Keratinocyte (primary cell): ENCODE measurements around the gene FRYL.

Source experiments
- CTCF ChIP-seq, 3 experiments: IDR thresholded peaks in 1 of 3; conservative IDR thresholded peaks in 1 of 3; optimal IDR thresholded peaks in 1 of 3; 2 replicates in 2 of 3; 3 replicates in 1 of 3; pipeline versions ENCODE3 to v1.5.1; 2011; ENCODE audit warnings: low read length in 3 of 3, mild to moderate bottlenecking in 3 of 3, moderate library complexity in 2 of 3, control low read depth in 1 of 3, inconsistent platforms in 1 of 3; ENCODE audit not compliant: insufficient read depth in 2 of 3; ENCODE audit errors: extremely low read depth in 1 of 3
- EZH2 ChIP-seq: IDR thresholded peaks from one replicate; pipeline ENCODE4 v1.6.1; 2012; ENCODE audit warnings: inconsistent platforms, mild to moderate bottlenecking, low read length, moderate library complexity

DNA sequence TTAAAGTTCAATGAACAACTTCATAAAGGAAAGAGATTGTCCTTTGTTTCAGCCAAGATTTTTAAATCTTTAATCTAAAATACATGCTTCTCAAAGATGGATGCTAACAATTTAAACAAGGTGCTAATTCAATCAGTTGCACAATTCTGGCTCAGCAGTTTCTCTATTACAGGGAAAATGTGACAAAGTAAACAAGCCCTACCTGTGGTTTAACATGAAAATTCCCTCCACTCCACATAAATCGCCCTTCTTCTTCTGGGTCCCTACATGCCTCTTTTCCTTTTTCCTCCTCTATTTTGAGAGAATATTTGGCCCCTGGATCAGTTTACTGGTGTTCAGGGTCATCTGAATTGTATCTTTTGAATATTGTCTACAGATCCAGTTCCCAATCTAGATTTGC, 80.6 kb downstream of the FRYL start:
- TF ChIP-seq CTCF (optimal IDR thresholded peaks at IDR 0.05 in 1 of 3, IDR thresholded peaks at IDR 0.05 in 1 of 3, conservative IDR thresholded peaks at IDR 0.05 in 1 of 3; ENCODE audit: extremely low read depth in 1 of 3, insufficient read depth in 2 of 3, low read length in 3 of 3) (no peak), EZH2 (no peak)
